CD4-positive, alpha-beta T cell (primary cell): Measurements from ENCODE around the gene OSBPL6. TPM values are rescaled to one million over a fixed set of nuclear protein-coding genes. Genes with fewer than 3 reads are reported as not detected.

Source experiments
- ATAC-seq: fragments of 200-7000 bp; cut with Tn5 transposase; one replicate; pipeline ENCODE4 v1.10.0; 2022; ENCODE audit warnings: mild to moderate bottlenecking; ENCODE audit not compliant: poor library complexity
- CTCF ChIA-PET: fragments of 350-600 bp; sonication (Branson Sonifier 250); formaldehyde crosslinking; loops from one replicate; lab custom pipeline; 2021; ENCODE audit warnings: antibody characterized with exemption, inconsistent platforms; lab: Charles Lee
- POLR2A ChIA-PET: fragments of 350-600 bp; sonication (Branson Sonifier 250); formaldehyde crosslinking; loops from one replicate; lab custom pipeline; 2021; ENCODE audit warnings: antibody characterized with exemption, inconsistent platforms; lab: Charles Lee
- DNase-seq, 14 experiments: peaks; one replicate each; pipeline ENCODE4 v3.0.0-alpha.2; 2013 to 2020; ENCODE audit warnings: mixed read lengths in 2 of 14
- H3K27ac ChIP-seq, 2 donors: one replicate each; pipeline versions ENCODE4 v1.5.1 to v1.7.0; 2013; ENCODE audit warnings: low read length in 2 of 2, low read depth in 1 of 2, mild to moderate bottlenecking in 1 of 2
- H3K27me3 ChIP-seq, 2 experiments: 1 replicate in 1 of 2; 2 replicates in 1 of 2; pipeline versions ENCODE4 v1.6.1 to v1.7.0; 2013; ENCODE audit warnings: low read length in 2 of 2, control low read depth in 1 of 2, mild to moderate bottlenecking in 1 of 2, moderate library complexity in 1 of 2; ENCODE audit not compliant: insufficient read depth in 2 of 2, control insufficient read depth in 1 of 2
- H3K36me3 ChIP-seq: one replicate; pipeline ENCODE4 v1.6.1; 2013; ENCODE audit warnings: low read length, control low read depth; ENCODE audit not compliant: insufficient read depth
- H3K4me1 ChIP-seq: one replicate; pipeline ENCODE4 v1.6.1; 2013; ENCODE audit warnings: low read length, control low read depth; ENCODE audit not compliant: insufficient read depth
- H3K4me3 ChIP-seq: one replicate; pipeline ENCODE4 v1.5.1; 2013; ENCODE audit warnings: mild to moderate bottlenecking, low read length, moderate library complexity
- H3K9me3 ChIP-seq, 2 experiments: 1 replicate in 1 of 2; 2 replicates in 1 of 2; pipeline versions ENCODE4 v1.6.1 to v1.7.0; 2013; ENCODE audit warnings: low read length in 2 of 2, mild to moderate bottlenecking in 2 of 2, control low read depth in 1 of 2, moderate library complexity in 1 of 2; ENCODE audit not compliant: control insufficient read depth in 1 of 2, insufficient read depth in 1 of 2
- H3K27ac Mint-ChIP-seq: one replicate; pipeline ENCODE4 v1.8.0; 2020; ENCODE audit warnings: mixed read lengths
- H3K27me3 Mint-ChIP-seq: one replicate; pipeline ENCODE4 v1.8.0; 2021; ENCODE audit warnings: mixed read lengths
- H3K36me3 Mint-ChIP-seq: one replicate; pipeline ENCODE4 v1.8.0; 2021; ENCODE audit warnings: low read depth, mixed read lengths
- H3K4me1 Mint-ChIP-seq: one replicate; pipeline ENCODE4 v1.8.0; 2021; ENCODE audit warnings: low read depth, mixed read lengths
- H3K4me3 Mint-ChIP-seq: one replicate; pipeline ENCODE4 v1.8.0; 2020; ENCODE audit warnings: mild to moderate bottlenecking, mixed read lengths
- H3K9me3 Mint-ChIP-seq: one replicate; pipeline ENCODE4 v1.8.0; 2020; ENCODE audit warnings: mixed read lengths
- intact Hi-C, 2 experiments: fragments of 100-400 bp; cut with DNase I in 1 of 2; cut with micrococcal nuclease in 1 of 2; formaldehyde crosslinking; loops; one replicate each; pipeline versions ENCODE4 v1.15.1 to v1.9.0; 2023 to 2025; cut with DNase I, micrococcal nuclease
- total RNA-seq, 174 experiments: library from RNA in 2 of 174; stranded (reverse) in 2 of 174; gene quantifications; one replicate each; pipeline ENCODE4 v1.2.3 and lab custom pipeline; 2021 to 2026
- TF ChIP-seq, protein P1 (sequence below): fragments of 200-600 bp; IDR thresholded peaks from one replicate; pipeline ENCODE4 v1.8.0; 2022; ENCODE audit warnings: antibody characterized with exemption, mild to moderate bottlenecking

OSBPL6 gene
- total RNA-seq, 2 experiments from 2014 or later: 0.08 to 0.11 TPM

DNA sequence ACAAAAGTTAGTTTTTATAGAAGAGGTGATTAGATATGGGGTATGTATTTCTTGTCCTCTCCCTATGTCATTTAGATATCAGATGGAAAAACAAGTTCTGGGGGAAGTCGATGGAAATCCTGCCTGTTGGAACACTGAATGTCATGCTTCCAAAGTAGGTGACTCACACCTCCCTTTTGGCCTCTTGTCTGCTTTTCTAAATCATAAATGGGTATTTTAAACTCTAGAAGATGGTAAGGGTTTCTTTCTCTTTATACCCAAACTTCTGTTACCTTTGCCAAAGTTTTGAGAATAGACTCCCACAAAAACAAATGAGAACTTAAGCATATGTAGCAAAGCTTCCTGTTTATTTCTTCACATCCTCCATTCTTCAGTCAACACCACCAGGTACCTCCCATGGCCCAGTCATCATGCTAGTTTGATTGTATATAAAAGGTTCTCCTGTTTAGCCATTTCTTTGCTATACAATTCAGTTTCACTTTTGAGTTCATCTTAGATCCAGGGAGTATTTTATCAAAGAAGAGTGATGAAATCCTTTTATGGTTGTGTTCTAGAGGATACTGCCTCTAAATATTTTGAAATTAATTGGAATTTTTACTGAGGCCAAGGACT, 192.8 kb downstream of the OSBPL6 start:
- H3K9me3 Mint-ChIP-seq: no peaks in the 10 kb centered on the region
- Histone ChIP-seq H3K36me3 (no peaks in the 10 kb centered on the region), H3K27me3 (no peaks in the 10 kb centered on the region), H3K9me3 (no peaks in the 10 kb centered on the region), H3K27ac (no peak overlapping the region), H3K4me3 (no peak overlapping the region), H3K4me1 (no peaks in the 10 kb centered on the region)
- intact Hi-C loops: no loop called here
- TF ChIP-seq, protein P1, sequence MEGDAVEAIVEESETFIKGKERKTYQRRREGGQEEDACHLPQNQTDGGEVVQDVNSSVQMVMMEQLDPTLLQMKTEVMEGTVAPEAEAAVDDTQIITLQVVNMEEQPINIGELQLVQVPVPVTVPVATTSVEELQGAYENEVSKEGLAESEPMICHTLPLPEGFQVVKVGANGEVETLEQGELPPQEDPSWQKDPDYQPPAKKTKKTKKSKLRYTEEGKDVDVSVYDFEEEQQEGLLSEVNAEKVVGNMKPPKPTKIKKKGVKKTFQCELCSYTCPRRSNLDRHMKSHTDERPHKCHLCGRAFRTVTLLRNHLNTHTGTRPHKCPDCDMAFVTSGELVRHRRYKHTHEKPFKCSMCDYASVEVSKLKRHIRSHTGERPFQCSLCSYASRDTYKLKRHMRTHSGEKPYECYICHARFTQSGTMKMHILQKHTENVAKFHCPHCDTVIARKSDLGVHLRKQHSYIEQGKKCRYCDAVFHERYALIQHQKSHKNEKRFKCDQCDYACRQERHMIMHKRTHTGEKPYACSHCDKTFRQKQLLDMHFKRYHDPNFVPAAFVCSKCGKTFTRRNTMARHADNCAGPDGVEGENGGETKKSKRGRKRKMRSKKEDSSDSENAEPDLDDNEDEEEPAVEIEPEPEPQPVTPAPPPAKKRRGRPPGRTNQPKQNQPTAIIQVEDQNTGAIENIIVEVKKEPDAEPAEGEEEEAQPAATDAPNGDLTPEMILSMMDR: no peak
- DNase-seq (no peak), ATAC-seq (no peak)
- CTCF ChIA-PET: no interaction called here
- POLR2A ChIA-PET: no interaction called here
- no peaks in the 10 kb centered on the region for H3K4me1 Mint-ChIP-seq
- no peak overlapping the region for H3K4me3 Mint-ChIP-seq
- no peaks in the 10 kb centered on the region for H3K27me3 Mint-ChIP-seq
- no peak overlapping the region for H3K27ac Mint-ChIP-seq
- no peaks in the 10 kb centered on the region for H3K36me3 Mint-ChIP-seq

DNA sequence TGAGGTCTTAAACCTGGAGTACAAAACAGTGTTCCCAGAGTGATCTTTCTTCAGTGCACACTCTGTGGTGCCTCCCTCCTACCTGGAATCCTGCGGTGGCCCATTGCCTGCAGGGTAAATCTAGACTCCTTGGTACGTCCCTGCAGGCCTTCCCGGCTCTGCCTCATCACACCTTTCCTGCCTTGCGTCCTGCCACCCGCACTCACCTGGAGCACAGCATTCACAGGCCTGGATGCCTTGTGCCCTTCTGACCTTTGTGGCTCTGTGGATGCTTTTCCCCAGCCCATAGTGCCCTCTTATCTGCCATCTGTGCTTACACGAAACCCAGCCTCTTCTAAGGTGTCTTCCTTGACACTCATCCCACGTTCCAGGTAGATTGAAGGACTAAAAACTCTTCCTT, 194.0 kb downstream of the OSBPL6 start:
- ChIA-PET CTCF (no interaction called here), POLR2A (no interaction called here)
- H3K36me3 Mint-ChIP-seq: no peaks in the 10 kb centered on the region
- no peaks in the 10 kb centered on the region for H3K27me3 Mint-ChIP-seq
- ATAC-seq (no peak), DNase-seq (no peak)
- intact Hi-C loops: no loop called here
- H3K4me3 ChIP-seq: no peak overlapping the region
- H3K4me1 Mint-ChIP-seq: no peaks in the 10 kb centered on the region
- H3K27ac Mint-ChIP-seq: no peak overlapping the region
- no peaks in the 10 kb centered on the region for H3K27me3 ChIP-seq
- H3K4me1 ChIP-seq: no peaks in the 10 kb centered on the region
- no peaks in the 10 kb centered on the region for H3K9me3 Mint-ChIP-seq
- H3K9me3 ChIP-seq: no peaks in the 10 kb centered on the region
- TF ChIP-seq, protein P1: no peak
- H3K4me3 Mint-ChIP-seq: no peak overlapping the region
- H3K36me3 ChIP-seq: no peaks in the 10 kb centered on the region
- no peak overlapping the region for H3K27ac ChIP-seq

DNA sequence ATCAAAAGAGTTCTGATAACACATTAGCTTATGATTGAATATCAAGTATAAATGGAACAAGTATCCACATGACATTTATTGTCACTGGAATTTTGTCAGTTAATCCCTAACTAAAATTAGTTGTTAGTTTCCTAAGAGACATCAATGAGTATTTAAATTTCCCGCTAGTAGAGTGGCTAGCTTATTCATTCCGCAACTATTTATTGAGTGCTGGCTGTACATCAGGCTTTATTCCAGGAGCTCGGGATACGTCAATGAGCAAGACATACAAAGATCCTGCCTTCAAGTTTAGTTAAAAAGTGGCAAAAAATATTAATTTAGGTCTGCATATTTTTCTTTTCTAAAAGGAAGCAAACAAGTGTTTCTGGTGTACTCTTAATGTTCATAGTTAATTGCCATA, 197.4 kb downstream of the OSBPL6 start:
- H3K27ac Mint-ChIP-seq: no peak overlapping the region
- TF ChIP-seq, protein P1: no peak
- H3K27me3 ChIP-seq: no peaks in the 10 kb centered on the region
- DNase-seq (no peak), ATAC-seq (no peak)
- CTCF ChIA-PET: interaction anchor here (2.4 kb wide), 1 partner anchor 23 kb away, joined by 13 read pairs; no protein-coding TSS in a partner anchor
- no peaks in the 10 kb centered on the region for H3K4me1 ChIP-seq
- H3K36me3 ChIP-seq: no peaks in the 10 kb centered on the region
- intact Hi-C loops: loop anchor here in 1 of 2 experiments (10.0 kb wide), 1 partner anchor 103 kb away; no protein-coding TSS in a partner anchor
- POLR2A ChIA-PET: no interaction called here
- no peaks in the 10 kb centered on the region for H3K4me1 Mint-ChIP-seq
- no peaks in the 10 kb centered on the region for H3K9me3 ChIP-seq
- H3K9me3 Mint-ChIP-seq: no peaks in the 10 kb centered on the region
- no peaks in the 10 kb centered on the region for H3K27me3 Mint-ChIP-seq
- H3K27ac ChIP-seq: no peak overlapping the region
- H3K36me3 Mint-ChIP-seq: no peaks in the 10 kb centered on the region
- H3K4me3 Mint-ChIP-seq: no peak overlapping the region
- H3K4me3 ChIP-seq: no peak overlapping the region
